ENCODE measurements around the gene USP3. TPM values are rescaled to one million over a fixed set of nuclear protein-coding genes. Genes with fewer than 3 reads are reported as not detected.

The USP3 gene
- total RNA-seq, 2 experiments from 2014 or later: 34.6 to 53.0 TPM

GRCh38 chr15:63545520-63545919 lies 41.1 kb downstream of the USP3 start:
- POLR2A ChIA-PET: interaction anchor here (0.7 to 2.5 kb wide), 6 partner anchors 8 to 35 kb away, joined by 4 to 12 read pairs (median 6); no protein-coding TSS in a partner anchor
- intact Hi-C loops (cut with micrococcal nuclease; ENCODE audit: unreplicated experiment): no loop called here
- no peaks in the 10 kb centered on the region for H4K20me1 ChIP-seq (ENCODE audit: insufficient read depth, low read length)

DNA sequence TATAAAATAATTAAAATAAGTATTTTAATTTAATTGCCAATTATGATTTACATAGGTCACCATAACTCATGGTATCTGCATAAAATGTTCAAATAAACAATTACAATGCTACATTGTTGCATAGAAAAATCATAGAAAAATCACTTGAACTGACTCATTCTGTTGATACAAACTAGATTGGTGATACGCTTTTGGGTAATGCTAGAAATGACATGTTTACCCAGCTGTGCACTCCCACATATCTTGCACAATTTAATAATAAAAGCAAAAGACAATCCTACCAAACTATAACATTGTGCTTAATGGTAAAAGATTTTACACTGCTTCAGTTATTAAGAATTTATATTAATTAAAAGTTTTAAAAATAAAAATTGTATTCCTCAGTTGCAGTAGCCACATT lies 47.0 kb downstream of the USP3 start:
- Histone ChIP-seq H2AFZ (ENCODE audit: low read length) (no peak overlapping the region), H3K27ac (ENCODE audit: low read depth, low read length, poor library complexity, severe bottlenecking) (no peak overlapping the region), H3K4me2 (ENCODE audit: low read length) (no peak overlapping the region), H3K79me2 (ENCODE audit: insufficient read depth, low read depth, low read length) (no peaks in the 10 kb centered on the region), H3K4me1 (ENCODE audit: insufficient read depth, low read length, poor library complexity, severe bottlenecking) (peaks cover 7% of the 10 kb centered on the region), H4K20me1 (ENCODE audit: insufficient read depth, low read length) (no peaks in the 10 kb centered on the region), H3K4me3 (ENCODE audit: low read depth, low read length, poor library complexity, severe bottlenecking) (no peak overlapping the region), H3K9me3 (ENCODE audit: low read length) (no peaks in the 10 kb centered on the region), H3K36me3 (ENCODE audit: insufficient read depth, low read length) (peaks cover 34% of the 10 kb centered on the region), H3K9me2 (ENCODE audit: insufficient read depth, low read length) (no peaks in the 10 kb centered on the region)
- CTCF ChIA-PET (ENCODE audit: unreplicated experiment): no interaction called here
- intact Hi-C loops (cut with micrococcal nuclease; ENCODE audit: unreplicated experiment): no loop called here
- TF ChIP-seq EZH2phosphoT487 (IDR thresholded peaks at IDR 0.05; ENCODE audit: borderline replicate concordance, low read depth, low read length): no peak
- TF ChIP-seq, protein P1, sequence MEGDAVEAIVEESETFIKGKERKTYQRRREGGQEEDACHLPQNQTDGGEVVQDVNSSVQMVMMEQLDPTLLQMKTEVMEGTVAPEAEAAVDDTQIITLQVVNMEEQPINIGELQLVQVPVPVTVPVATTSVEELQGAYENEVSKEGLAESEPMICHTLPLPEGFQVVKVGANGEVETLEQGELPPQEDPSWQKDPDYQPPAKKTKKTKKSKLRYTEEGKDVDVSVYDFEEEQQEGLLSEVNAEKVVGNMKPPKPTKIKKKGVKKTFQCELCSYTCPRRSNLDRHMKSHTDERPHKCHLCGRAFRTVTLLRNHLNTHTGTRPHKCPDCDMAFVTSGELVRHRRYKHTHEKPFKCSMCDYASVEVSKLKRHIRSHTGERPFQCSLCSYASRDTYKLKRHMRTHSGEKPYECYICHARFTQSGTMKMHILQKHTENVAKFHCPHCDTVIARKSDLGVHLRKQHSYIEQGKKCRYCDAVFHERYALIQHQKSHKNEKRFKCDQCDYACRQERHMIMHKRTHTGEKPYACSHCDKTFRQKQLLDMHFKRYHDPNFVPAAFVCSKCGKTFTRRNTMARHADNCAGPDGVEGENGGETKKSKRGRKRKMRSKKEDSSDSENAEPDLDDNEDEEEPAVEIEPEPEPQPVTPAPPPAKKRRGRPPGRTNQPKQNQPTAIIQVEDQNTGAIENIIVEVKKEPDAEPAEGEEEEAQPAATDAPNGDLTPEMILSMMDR (conservative IDR thresholded peaks at IDR 0.05; ENCODE audit: low read length): no peak
- no peak for DNase-seq (ENCODE audit: low spot score)
- no TSS peak for BruUV-seq (replicated peaks)
- POLR2A ChIA-PET: interaction anchor here (0.7 to 1.1 kb wide), 3 partner anchors 19 to 105 kb away, joined by 3 read pairs; no protein-coding TSS in a partner anchor

More at GRCh38 chr15:63545520-63545919, 41.1 kb downstream of the USP3 start:
- peaks cover 15% of the 10 kb centered on the region for H3K36me3 ChIP-seq (ENCODE audit: insufficient read depth, low read length)
- H3K4me1 ChIP-seq (ENCODE audit: insufficient read depth, low read length, poor library complexity, severe bottlenecking): peaks cover 33% of the 10 kb centered on the region
- H3K4me2 ChIP-seq (ENCODE audit: low read length): no peak overlapping the region
- no TSS peak for BruUV-seq (replicated peaks)
- DNase-seq (ENCODE audit: low spot score): no peak
- no peak overlapping the region for H3K4me3 ChIP-seq (ENCODE audit: low read depth, low read length, poor library complexity, severe bottlenecking)
- no peak overlapping the region for H3K27ac ChIP-seq (ENCODE audit: low read depth, low read length, poor library complexity, severe bottlenecking)
- H2AFZ ChIP-seq (ENCODE audit: low read length): no peak overlapping the region
- CTCF ChIA-PET (ENCODE audit: unreplicated experiment): no interaction called here
- no peaks in the 10 kb centered on the region for H3K9me3 ChIP-seq (ENCODE audit: low read length)
- H3K9me2 ChIP-seq (ENCODE audit: insufficient read depth, low read length): no peaks in the 10 kb centered on the region
- peaks cover 22% of the 10 kb centered on the region; the same call in 1 of the 2 replicates for H3K79me2 ChIP-seq (ENCODE audit: insufficient read depth, low read depth, low read length)
- TF ChIP-seq EZH2phosphoT487 (IDR thresholded peaks at IDR 0.05; ENCODE audit: borderline replicate concordance, low read depth, low read length): no peak
- TF ChIP-seq, protein P1 (conservative IDR thresholded peaks at IDR 0.05; ENCODE audit: low read length): no peak

GRCh38 chr15:63553388-63553791 lies 49.0 kb downstream of the USP3 start:
- Histone ChIP-seq H3K4me1 (ENCODE audit: insufficient read depth, low read length, poor library complexity, severe bottlenecking) (no peaks in the 10 kb centered on the region), H3K27ac (ENCODE audit: low read depth, low read length, poor library complexity, severe bottlenecking) (no peak overlapping the region), H4K20me1 (ENCODE audit: insufficient read depth, low read length) (no peaks in the 10 kb centered on the region), H3K9me2 (ENCODE audit: insufficient read depth, low read length) (no peaks in the 10 kb centered on the region), H2AFZ (ENCODE audit: low read length) (no peak overlapping the region), H3K4me3 (ENCODE audit: low read depth, low read length, poor library complexity, severe bottlenecking) (no peak overlapping the region), H3K4me2 (ENCODE audit: low read length) (no peak overlapping the region), H3K9me3 (ENCODE audit: low read length) (no peaks in the 10 kb centered on the region), H3K79me2 (ENCODE audit: insufficient read depth, low read depth, low read length) (no peaks in the 10 kb centered on the region), H3K36me3 (ENCODE audit: insufficient read depth, low read length) (peaks cover 47% of the 10 kb centered on the region)
- intact Hi-C loops (cut with micrococcal nuclease; ENCODE audit: unreplicated experiment): no loop called here
- CTCF ChIA-PET (ENCODE audit: unreplicated experiment): no interaction called here
- BruUV-seq (replicated peaks): no TSS peak
- TF ChIP-seq EZH2phosphoT487 (IDR thresholded peaks at IDR 0.05; ENCODE audit: borderline replicate concordance, low read depth, low read length): no peak
- TF ChIP-seq, protein P1 (conservative IDR thresholded peaks at IDR 0.05; ENCODE audit: low read length): no peak
- POLR2A ChIA-PET: interaction anchor here (0.5 to 2.4 kb wide), 11 partner anchors 9 to 427 kb away, joined by 3 to 11 read pairs (median 4); no protein-coding TSS in a partner anchor
- DNase-seq (ENCODE audit: low spot score): no peak
